Esophagus muscularis mucosa (tissue), 3 donors: ENCODE measurements around the gene CDH6.

Source experiments
- EP300 ChIP-seq: sonication (generic); formaldehyde crosslinking; IDR thresholded peaks from one replicate; pipeline ENCODE4 v1.6.1; 2017; ENCODE audit warnings: antibody characterized with exemption
- TF ChIP-seq, protein P1 (sequence below), 3 experiments: fragments of 200-600 bp in 2 of 3; fragments of 450-650 bp in 1 of 3; sonication (generic) in 2 of 3; IDR thresholded peaks; one replicate each; pipeline ENCODE4 v1.5.1; 2017 to 2019; ENCODE audit warnings: antibody characterized with exemption in 3 of 3, mild to moderate bottlenecking in 2 of 3, moderate library complexity in 1 of 3

DNA sequence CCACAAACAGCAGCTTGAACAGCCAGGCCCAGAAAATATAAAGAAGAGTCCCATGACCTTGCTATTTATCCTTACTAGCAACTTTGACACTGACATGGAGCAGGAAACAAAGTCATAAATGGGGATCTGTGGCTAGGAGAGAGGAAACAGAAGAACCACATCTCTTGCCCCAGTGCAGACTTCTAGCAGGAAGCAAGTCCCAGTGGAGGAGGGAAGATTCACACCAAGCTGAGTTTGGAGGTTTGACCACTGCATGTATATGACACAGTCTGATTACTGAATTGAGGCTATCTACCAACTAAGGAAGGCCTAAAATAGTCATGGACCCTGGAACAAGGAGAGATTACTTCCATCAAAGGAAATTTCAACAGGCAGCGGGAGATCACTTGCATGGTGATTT, 51.4 kb downstream of the CDH6 start:
- TF ChIP-seq EP300, result no peak
- TF ChIP-seq, protein P1, sequence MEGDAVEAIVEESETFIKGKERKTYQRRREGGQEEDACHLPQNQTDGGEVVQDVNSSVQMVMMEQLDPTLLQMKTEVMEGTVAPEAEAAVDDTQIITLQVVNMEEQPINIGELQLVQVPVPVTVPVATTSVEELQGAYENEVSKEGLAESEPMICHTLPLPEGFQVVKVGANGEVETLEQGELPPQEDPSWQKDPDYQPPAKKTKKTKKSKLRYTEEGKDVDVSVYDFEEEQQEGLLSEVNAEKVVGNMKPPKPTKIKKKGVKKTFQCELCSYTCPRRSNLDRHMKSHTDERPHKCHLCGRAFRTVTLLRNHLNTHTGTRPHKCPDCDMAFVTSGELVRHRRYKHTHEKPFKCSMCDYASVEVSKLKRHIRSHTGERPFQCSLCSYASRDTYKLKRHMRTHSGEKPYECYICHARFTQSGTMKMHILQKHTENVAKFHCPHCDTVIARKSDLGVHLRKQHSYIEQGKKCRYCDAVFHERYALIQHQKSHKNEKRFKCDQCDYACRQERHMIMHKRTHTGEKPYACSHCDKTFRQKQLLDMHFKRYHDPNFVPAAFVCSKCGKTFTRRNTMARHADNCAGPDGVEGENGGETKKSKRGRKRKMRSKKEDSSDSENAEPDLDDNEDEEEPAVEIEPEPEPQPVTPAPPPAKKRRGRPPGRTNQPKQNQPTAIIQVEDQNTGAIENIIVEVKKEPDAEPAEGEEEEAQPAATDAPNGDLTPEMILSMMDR (IDR thresholded peaks at IDR 0.05), result no peak
